ENCODE measurements around the gene EFCAB14. TPM values are rescaled to one million over a fixed set of nuclear protein-coding genes. Genes with fewer than 3 reads are reported as not detected.
A peak's percentile ranks its signal among the peaks of the same experiment; 100 is the strongest.

The EFCAB14 gene
- total and polyA plus RNA-seq, 11 donors = 10.7 to 91.9 (median 62.3) TPM

DNA sequence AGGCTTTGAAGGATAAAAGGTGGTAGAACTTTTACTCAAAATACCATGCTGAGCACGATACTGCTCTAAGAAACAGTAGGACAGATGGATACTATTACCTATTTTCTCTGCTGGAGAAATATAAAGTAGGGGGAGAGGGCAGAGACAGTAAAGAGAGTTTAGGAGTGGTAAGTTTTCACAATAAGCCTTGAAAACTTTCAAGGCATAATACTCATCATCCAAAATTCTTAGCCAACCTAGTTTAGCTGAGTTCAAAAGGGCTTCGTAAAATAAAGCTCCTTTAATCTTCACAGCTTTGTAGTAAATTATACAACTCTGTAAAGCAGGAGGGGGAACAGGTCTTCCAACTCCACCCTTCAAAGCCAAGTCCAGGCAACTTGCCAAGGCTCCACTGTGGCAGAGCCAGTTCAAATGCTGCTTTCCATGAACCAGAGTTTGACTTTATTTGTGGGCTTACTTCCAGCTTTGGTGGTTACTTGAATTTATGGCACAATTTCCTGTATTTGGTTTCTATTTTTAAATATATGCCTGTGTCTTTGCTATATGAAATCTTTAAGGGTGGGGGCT lies 31.7 kb downstream of the EFCAB14 start:
- Histone ChIP-seq H3K4me3 (no peak overlapping the region), H3K27me3 (no peaks in the 10 kb centered on the region), H3K36me3 (peaks cover 5 to 100% (median 98%) of the 10 kb centered on the region in 9 donors), H3K4me1 (peaks cover 0 to 31% (median 12%) of the 10 kb centered on the region in 12 donors), H3K9me3 (no peaks in the 10 kb centered on the region), H3K27ac (peak overlapping the region in 4 of 12 donors; percentile 1 to 47 (median 16))
- peak in 3 of 4 donors; percentile 65 to 77 (median 67) for ATAC-seq
- TF ChIP-seq POLR2A (IDR thresholded peaks at IDR 0.05) (no peak), CTCF (IDR thresholded peaks at IDR 0.05) (no peak)
- intact Hi-C loops (cut with DNase I) = no loop called here
- peak; percentile 70 to 85 (median 76) for DNase-seq
- WGBS, 4 donors = 49 to 62% (median 58%) methylated on average over 2 of the region's 2 CpGs

DNA sequence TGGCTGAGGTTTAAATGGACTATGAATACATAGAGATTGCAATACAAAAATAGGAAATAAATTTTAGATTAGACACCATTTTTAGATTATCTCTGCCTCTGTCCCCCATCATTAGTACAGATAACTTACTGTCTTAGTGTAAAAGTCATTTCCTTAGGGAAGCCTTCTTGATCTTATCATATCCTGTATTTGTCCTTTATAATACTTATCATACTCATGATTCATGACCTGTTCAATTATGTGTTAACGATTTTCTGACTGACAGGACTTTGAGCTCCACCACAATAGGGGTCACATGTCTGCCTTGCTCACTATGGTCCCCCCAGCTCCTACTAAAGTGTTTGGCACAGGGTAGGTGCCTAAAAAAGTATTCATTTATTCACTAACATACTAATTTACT lies 32.7 kb downstream of the EFCAB14 start:
- ATAC-seq (peak in 1 of 4 donors; percentile 32), DNase-seq (no peak)
- H3K4me1 ChIP-seq = peaks cover 0 to 27% (median 8%) of the 10 kb centered on the region in 12 donors
- H3K36me3 ChIP-seq = peaks cover under 1 to 100% (median 98%) of the 10 kb centered on the region in 9 donors
- WGBS, 4 donors = 35 to 47% (median 43%) methylated on average over 1 of the region's 1 CpG
- intact Hi-C loops (cut with DNase I) = no loop called here
- H3K4me3 ChIP-seq = no peak overlapping the region
- TF ChIP-seq CTCF (IDR thresholded peaks at IDR 0.05) = no peak
- no peak for TF ChIP-seq POLR2A (IDR thresholded peaks at IDR 0.05)
- H3K27ac ChIP-seq = no peak overlapping the region
- no peaks in the 10 kb centered on the region for H3K9me3 ChIP-seq
- no peaks in the 10 kb centered on the region for H3K27me3 ChIP-seq

DNA sequence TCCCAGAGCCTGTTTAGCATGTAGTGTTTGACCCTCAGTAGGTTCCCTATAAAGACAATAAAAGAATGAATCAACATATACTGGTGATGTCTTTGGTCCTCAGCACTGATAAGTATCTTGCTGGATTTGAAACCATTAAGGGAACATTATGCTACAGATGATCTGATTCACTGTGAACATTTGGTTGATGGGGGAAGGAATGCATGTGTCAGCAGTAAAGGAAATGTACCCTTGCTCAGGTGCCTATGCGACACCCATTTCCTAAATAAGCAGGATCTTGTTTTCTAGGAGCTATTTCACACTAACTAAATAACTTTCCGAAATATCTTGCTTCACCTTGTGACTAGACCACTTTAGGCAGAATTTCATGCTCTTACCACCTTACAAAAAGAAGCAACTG lies 34.2 kb downstream of the EFCAB14 start:
- Histone ChIP-seq H3K27me3 (no peaks in the 10 kb centered on the region), H3K9me3 (no peaks in the 10 kb centered on the region), H3K4me1 (peaks cover 0 to 24% (median 8%) of the 10 kb centered on the region in 12 donors), H3K27ac (no peak overlapping the region), H3K4me3 (no peak overlapping the region), H3K36me3 (peaks cover 0 to 100% (median 98%) of the 10 kb centered on the region in 9 donors)
- no peak for DNase-seq
- intact Hi-C loops (cut with DNase I) = no loop called here
- WGBS, 4 donors = 96 to 99% (median 98%) methylated on average over 2 of the region's 2 CpGs
- TF ChIP-seq POLR2A (IDR thresholded peaks at IDR 0.05) (no peak), CTCF (IDR thresholded peaks at IDR 0.05) (no peak)
- ATAC-seq = no peak

GRCh38 chr1:46682064-46682463 lies 36.9 kb downstream of the EFCAB14 start:
- no peak overlapping the region for H3K4me3 ChIP-seq
- H3K36me3 ChIP-seq = peaks cover 0 to 100% (median 97%) of the 10 kb centered on the region in 9 donors
- ATAC-seq = no peak
- no peaks in the 10 kb centered on the region for H3K9me3 ChIP-seq
- no peaks in the 10 kb centered on the region for H3K27me3 ChIP-seq
- TF ChIP-seq POLR2A (IDR thresholded peaks at IDR 0.05) = no peak
- no peak for TF ChIP-seq CTCF (IDR thresholded peaks at IDR 0.05)
- H3K27ac ChIP-seq = no peak overlapping the region
- H3K4me1 ChIP-seq = peaks cover 0 to 9% (median 4%) of the 10 kb centered on the region in 12 donors
- WGBS, 4 donors = 41 to 68% (median 57%) methylated on average over 1 of the region's 1 CpG
- intact Hi-C loops (cut with DNase I) = no loop called here
- DNase-seq = no peak
